Measurements from ENCODE around the gene IL18RAP.

IL18RAP gene, protein sequence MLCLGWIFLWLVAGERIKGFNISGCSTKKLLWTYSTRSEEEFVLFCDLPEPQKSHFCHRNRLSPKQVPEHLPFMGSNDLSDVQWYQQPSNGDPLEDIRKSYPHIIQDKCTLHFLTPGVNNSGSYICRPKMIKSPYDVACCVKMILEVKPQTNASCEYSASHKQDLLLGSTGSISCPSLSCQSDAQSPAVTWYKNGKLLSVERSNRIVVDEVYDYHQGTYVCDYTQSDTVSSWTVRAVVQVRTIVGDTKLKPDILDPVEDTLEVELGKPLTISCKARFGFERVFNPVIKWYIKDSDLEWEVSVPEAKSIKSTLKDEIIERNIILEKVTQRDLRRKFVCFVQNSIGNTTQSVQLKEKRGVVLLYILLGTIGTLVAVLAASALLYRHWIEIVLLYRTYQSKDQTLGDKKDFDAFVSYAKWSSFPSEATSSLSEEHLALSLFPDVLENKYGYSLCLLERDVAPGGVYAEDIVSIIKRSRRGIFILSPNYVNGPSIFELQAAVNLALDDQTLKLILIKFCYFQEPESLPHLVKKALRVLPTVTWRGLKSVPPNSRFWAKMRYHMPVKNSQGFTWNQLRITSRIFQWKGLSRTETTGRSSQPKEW

DNA sequence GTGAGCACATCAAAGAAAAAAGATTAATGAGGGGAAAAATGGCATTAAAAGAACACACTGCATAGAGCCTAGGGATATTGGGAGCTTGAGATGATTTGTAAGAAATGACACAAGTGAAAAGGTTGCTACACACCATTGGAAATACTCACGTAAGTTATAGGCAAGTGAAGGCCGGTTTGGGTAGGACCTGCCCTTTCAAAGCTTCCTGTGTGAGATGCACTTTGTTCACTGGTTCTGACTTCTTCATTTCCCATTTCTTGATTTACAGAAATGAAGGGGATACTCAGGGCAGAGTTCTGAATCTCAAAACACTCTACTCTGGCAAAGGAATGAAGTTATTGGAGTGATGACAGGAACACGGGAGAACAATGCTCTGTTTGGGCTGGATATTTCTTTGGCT, at the start of gene IL18RAP:
IL18RAP (plus strand) TSS at position 251 of the 400 bp plus-strand sequence; CDS start at position 369, 118 bp downstream.
- no peak for DNase-seq

DNA sequence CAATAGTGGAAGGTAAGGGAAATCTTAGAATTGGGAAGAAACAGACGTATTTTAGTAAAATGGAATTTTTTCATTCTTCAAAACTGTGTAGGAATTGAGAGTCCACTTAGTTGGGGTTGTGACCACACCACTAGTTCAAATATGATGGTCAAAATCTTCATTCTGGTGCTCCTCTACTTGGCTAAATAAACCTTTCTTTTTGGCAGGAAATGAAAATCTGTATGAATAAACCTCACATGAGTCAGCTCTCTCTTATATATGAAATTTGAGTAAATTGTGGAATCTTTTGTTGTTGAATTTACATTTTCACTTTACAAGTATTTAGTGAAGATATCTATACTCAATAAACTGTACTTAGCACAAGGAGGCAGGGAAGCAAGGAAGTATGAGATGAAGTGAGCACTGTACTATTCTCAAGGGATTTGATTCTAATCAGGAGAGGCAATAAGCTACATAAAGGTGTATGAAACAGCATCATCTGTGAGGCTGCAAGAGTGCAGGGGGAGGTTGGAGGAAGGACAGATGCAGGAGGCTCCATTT, 46.8 kb upstream of the IL18RAP start:
- no peak for DNase-seq

DNA sequence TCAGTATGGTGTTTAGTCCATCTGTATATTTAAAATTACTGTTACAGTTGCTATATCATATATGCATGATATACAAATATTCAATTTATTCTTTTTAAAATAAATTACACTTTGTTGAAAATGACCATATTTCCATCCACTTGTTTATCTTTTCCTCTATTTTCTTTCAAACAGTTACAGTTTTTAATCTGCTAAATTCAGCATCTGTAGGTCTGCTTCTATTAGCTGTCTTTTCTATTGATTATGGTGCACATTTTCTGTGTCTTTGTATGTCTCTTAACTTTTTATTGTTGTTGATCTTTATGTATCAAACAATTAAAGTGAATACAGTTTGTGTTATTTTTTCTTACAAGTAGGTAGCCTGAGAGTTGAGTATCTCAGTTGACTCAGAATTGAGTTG, 39.2 kb upstream of the IL18RAP start:
- DNase-seq: no peak

DNA sequence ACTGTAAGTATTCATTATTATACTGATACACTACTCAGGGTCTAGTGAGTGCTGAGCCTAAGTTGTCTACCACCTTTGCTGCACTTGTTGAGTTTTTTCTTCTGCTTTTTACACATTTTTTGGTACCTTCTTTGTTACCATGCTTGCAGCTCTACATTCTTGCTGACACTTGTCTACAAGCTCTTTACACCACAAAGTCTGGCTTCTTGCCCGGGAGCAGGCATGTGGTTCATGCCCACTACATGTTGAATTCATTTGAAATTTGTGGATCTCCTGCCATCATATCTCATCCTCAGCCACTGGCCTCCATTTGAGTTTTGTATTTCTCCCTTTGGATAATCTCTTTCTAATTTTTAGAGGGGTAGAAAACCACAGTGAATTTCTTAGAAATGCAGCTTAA, 37.4 kb upstream of the IL18RAP start:
- DNase-seq: no peak

DNA sequence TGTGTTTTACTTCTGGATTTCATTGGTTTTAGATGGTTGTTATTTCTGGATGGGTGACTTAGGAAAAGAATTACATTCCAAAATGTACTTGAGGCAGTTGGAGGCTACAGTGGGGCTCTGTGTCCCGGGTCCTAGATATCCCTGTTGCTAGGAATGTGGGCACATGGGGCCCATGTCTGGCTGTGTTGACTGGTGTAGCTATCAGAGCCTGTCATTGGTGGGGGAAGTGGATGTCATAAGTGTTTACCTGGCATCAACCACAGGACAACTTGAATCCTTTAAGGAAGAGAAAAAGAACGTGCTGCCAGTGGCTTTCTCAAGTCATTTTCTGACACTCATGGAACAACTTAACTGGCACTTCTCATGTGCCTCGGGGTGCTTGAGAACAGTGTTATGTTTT, 37.0 kb upstream of the IL18RAP start:
- DNase-seq: no peak

DNA sequence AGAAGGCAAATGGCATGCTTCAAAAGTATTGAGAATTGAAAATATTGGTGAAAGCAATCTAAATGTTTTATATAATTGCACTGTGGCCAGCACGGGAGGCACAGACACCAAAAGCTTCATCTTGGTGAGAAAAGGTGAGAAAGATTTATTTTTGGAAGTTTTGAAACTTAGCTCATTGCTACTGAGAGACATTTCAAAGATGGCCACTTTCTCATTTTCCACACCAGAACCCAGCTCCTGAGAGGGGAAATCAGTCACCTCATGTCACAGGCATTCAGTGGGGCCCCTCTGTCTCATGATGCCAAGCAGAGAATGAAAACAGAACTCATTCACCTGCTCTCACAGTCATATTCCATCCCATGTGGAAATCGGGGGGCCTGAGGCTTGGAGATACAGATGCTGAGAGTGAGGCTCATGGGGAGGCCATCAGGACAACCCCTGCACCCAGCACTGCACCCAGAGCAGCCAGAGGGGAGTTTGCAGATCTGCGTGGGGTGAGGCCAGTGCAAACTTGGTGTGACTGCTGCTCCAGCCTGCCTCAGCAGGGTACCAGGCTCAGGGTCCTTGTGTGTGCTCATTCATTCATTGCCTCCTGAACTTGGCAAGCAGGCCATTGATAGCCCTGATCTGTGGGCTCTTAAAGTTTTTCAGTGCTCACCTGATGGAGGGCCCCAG, 36.0 kb upstream of the IL18RAP start:
- no peak for DNase-seq

DNA sequence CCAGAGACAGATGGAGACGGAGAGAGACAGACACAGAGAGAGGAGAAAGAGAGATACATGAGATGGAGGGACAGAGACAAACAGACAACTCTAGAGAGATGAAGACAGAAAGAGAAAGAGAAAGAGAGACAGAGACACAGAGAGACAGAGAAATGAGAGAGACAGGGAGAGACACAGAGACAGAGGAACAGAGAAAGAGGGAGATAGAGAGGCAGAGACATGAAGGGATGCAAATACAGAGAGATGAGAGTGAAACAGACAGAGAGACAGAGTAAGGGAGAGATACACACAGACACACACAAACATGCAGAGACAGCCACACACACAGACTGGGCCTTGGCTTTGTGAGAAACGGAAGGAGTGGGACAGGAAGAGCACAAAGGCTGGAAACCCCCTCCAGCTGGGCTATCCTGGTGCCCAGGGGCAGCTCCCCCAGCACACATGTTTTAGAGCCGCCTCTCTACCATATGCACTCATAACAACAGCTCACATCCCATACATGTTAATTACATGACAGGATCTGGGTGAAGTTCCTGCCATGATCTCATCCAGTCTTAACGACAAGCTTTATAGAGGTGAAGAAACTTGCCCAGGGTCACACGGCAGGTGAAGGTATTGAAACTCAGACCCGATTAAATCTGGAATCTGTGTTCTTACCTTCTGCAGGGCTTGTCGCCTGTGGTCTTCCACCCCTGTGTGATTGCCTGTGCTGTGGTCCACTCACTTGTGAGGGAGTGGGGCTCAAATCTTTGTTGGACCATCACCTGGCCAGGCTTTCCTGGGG, 35.0 kb upstream of the IL18RAP start:
- no peak for DNase-seq

DNA sequence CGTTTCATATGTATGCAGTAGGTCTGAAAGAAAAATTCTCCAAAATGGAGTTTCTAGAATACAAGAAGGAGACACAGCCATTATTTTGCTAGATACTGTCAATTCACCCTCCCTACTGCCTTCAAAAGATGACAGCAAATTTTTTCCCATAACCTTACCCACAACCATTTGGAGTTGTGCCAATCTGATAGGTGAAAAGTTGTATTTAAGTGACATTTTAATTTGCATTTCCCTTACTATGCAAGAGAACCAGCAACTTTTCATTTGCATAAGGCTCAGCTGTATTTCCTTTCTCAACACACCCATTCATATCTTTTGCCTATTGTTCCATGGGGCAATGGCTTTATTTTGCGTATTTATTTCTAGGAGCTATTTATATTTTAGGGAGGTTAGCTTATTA, 31.4 kb upstream of the IL18RAP start:
- peak; percentile 63 for DNase-seq

DNA sequence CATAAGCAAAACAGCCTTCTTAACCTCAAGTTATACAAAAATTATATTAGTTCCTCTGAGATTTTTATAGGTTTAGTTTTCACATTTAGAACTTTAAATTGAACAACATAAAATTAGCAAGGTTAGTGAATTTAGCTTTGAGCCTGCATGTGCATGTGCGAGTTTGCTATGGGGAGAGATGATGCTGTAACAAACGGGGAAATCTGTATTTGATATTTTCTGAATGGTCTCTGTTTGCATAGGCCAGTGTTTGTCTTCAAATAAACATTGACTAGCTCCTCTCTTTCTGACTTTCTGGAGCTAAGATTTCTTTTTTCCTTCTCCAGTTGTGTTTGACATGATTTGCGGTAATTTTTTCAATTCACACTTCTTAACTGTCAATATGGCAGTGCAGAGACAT, 30.9 kb upstream of the IL18RAP start:
- DNase-seq: no peak

DNA sequence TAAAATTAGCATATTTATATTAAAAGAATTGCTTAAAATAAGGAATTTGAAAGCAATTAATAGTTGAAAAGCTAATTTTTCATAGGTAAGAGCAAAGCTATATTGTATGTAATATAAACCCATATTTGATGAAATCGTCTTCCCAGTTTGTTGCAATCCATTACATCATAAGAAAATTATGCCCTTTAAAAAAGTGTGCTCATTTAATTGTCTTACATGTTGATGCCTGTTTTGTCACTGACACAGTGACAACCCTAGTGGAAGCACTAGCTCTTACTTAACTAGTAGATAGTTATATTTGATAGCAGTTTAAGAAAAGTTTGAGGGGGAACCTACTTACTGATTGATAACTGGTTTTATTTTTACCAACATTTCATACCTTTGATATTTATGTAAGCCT, 30.0 kb upstream of the IL18RAP start:
- DNase-seq: no peak

DNA sequence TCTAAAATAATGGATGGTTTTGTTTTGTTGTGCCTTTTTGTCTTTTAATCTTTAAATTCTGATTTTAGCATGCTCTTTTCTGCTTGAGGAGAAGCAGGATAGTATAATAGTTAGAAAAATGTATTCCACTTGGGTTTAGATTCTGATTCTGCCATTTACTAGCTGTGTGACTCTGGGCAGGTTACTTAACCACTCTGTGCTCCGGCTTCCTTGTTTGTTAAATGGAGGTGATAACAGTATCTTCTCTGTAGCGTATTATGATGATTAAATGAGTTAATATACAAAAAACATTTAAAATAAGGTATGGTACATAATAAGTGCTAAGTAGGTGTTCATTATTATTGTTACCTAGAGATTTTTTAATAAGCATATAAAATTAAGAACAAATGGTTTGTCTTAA, 26.9 kb upstream of the IL18RAP start:
- DNase-seq: no peak

DNA sequence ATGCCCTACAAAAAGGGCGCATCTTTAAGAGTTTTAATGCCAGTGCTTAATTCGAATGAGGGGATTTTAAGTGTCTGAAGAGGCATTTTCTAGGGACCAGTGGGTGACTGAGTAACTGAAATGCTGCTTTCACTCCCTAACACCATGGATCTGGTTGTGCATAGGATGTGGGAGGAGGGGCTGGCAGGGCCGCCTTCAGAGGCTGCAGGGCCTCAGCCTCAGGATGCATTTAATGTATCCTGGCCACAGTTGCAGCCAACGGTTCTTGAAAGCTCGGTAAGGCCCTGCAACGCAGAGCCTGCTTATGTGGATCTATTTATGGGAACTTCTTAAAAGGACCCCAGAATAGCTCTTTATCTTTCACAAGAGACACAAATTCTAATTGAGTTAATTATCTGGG, 25.8 kb upstream of the IL18RAP start:
- no peak for DNase-seq

DNA sequence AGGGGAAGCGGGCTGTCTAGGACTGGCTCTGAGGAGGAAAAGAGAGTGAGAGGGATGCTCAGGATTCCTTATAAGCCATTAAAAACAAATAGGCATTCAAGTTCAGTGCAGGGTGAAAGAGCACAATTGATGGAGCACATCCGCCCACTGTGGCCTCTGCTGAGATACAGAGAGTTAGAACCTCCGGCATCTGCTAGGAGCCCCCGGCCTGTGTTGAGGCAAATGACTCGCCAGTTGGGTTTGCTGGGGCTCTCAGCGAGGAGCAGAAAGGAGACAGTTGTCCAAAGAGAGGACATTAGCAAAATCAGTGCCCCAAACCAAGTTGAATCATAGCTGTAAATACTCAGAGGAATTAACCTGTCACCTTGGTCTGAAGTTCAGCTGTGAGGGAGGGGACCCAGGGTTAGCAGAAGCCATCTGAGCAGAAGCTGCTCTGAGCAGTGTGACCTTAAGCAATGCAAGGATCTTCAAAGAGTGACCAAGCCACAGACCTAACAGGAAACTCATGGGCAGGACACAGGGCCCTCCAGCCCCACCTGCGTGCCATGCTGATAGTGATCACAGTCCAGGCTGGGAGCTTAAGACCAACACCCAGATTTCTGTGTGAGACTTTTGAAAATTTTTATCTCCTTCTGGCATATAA, 23.3 kb upstream of the IL18RAP start:
- DNase-seq: no peak

DNA sequence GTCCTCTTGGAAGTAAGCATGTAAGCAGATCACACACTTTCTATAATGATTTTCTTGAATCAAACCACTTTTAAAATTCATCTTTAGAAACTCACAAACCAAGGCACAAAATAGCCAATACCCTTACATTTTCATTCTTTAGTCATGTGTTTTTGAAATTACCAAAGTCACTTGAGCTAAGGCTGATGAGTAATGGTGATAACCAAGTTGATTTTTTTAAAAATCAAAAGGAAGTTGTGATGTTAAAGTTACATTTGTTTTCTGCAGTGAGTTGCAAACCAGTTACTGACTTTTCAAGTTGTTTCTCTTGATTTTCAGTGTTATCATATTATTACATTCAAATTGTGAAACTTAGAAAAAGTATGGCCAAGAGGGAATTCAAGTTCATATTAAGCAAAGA, 21.5 kb upstream of the IL18RAP start:
- DNase-seq: no peak

DNA sequence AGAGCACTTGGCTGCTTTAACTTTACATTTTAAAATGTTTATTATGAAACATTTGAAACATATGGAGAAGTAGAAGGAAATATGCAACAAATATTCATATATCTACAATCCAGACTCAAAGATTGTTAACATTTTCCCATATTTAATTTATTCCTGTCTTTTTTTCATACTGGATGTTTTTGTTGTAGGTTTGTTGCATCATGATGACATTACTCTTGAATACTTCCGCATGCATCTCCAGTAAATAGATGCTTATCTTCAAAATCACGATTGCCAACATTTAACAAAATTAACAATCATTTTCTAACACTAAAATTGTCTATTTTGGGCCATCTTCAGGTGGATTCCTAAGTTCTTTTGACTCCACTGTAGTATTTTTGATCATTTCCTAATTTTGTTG, 21.1 kb upstream of the IL18RAP start:
- DNase-seq: no peak

DNA sequence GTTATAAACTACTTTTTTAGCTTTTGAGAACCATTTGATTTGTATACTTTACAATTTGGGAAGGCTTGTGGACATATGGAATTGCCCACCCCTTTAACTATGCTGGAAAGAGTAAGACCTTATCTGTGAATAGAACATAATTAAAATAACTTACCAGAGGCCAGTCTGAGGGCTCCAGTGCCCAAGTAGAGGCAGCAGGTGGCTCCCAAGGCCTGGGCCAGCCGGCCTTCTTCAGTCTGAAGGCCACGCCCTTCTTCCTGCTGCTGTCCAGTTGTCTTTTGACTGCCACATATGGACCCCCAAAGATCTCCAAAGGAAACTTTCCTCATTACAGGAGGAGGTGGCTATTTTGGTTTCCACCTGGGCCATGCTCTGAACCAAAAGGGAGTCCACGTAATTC, 12.0 kb upstream of the IL18RAP start:
- DNase-seq: no peak

DNA sequence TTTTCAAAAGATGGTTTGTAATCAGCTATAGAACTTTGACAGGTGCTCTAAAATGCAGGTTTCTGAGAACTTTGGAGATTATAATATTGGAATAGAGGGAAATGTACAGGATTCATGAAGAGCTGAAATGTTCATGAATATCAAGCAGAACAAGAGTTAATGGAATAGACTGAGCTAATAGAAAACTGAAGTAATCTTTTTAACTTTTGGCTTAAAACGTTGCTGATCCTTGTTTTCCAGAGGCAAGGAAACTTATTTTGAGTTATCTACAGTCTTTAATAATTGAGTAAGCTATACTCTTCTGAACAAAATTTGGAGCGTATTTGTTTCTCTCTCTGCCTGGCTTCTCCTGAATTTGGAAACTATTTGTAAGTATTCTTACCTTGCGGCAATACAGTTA, 10.8 kb upstream of the IL18RAP start:
- no peak for DNase-seq

DNA sequence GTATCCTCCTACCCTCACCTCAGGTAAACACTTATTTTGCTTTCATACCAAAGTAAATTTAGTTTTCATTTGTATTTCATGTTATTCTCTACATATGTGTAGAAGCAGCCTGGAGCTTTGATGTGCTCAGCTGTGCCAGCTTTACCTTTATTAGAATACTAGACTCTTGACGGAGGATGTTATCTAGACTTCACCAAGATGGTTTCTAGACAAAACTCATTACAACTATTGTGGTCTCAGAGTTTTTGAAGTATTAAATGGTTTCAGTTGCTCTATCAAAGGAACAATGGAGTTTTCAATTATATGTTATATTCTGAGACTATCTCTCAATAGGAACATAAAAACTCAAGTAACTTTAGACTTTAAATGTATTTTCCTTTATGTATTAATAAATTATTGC, 5.0 kb upstream of the IL18RAP start:
- peak; percentile 41 for DNase-seq

DNA sequence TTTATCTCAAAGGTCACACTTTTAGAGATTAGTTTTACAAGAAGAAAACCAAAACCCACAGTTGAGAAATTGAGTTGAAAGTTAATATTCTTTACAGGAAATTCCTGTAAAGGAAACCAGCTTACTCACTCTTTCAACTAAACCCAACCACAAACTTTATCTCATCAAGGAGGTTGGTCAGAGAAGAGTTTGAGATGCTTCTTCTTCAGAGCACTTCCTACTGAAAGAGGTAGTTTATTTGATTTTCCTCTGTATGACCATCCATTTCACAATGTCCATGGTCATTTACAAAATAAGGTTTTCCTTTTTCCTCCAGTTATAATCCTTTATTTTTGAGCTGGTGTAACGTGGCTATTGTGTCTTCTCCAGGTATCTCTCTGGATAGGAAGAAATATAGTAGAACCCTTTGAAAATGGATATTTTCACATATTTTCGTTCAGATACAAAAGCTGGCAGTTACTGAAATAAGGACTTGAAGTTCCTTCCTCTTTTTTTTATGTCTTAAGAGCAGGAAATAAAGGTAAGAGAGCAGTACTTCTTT, 4.5 kb upstream of the IL18RAP start:
- DNase-seq: peak; percentile 66

DNA sequence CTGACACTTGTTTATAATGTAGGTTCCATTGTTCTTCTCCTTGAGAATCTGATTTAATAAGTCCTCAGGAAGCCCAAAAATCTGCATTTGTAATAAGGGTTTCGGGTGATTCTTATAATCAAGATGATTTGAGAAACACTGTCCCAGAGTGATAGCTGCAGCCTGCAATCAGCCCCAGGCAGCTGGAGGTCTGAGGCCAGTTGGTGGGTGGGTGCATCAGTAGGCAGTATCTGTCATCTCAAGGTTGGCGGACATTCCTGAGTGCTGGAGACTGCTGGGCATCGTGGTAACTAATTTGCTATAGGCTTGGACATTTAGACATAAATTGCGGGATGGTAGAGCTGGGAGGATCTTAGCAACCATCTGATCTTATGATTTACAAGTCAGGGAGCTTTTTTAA, 2.7 kb upstream of the IL18RAP start:
- no peak for DNase-seq

DNA sequence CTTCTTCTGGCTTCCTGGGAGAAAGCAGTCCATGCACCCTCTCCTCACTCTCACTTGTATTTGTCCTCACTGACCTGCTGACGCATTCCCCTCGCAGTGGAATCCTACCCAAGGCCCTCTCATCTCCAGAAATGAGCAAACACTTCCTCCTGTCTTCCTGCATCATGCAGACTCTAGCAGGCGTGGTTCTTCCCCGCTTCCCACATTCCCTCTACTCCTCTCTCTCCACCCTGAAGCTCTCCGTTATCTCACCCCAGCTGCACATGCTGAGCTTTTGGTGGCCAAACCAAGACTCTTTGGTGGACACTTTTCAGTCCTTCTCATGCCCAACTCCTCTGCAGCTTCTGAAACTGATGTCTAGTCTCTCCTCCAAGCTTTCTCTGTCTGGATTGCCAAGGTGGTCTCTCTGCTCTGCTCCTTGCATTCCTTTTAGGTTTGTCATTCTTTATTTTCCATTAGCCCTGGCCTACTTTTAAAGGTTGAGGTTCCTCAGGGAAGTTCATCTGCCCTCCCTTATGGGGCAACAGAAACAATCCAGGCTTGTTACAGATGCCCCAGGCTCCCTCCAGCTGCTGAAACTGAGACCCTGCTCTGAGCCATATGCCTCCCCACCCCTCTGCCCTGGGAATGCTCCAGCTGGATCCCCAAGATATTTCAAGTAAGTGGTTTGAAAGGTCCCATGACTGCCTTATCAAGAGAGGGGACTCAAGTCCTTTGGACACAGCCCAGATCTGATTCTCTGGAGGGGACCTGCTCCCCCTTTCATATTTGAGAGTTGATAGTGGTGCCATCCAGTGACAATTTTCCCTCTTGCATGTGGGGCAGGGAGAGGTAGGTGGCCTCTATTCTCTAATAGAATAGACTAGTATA, 835 bp upstream of the IL18RAP start:
- DNase-seq: no peak
